Prostate gland (tissue), 2 donors: ENCODE data around the gene SBSN. TPM values are rescaled to one million over a fixed set of nuclear protein-coding genes. Genes with fewer than 3 reads are reported as not detected.

Source experiments
- DNase-seq: peaks from one replicate; pipeline ENCODE4 v3.0.0-alpha.2; 2019; ENCODE audit warnings: low spot score
- H3K27ac ChIP-seq, 2 donors: fragments of 200-600 bp; sonication (generic); 2 replicates each; pipeline ENCODE4 v1.5.1; 2017 to 2019
- H3K27me3 ChIP-seq: fragments of 200-600 bp; sonication (generic); replicated peaks from 2 replicates; pipeline ENCODE4 v1.5.1; 2019; ENCODE audit not compliant: insufficient read depth
- H3K36me3 ChIP-seq, 2 donors: fragments of 200-600 bp; sonication (generic); 1 replicate in 1 of 2; 2 replicates in 1 of 2; pipeline versions ENCODE4 v1.5.1 to v1.8.1; 2017 to 2019
- H3K4me1 ChIP-seq: fragments of 200-600 bp; sonication (generic); replicated peaks from 2 replicates; pipeline ENCODE4 v1.5.1; 2019
- H3K4me3 ChIP-seq, 2 donors: fragments of 200-600 bp; sonication (generic); 2 replicates each; pipeline ENCODE4 v1.5.1; 2017 to 2019
- H3K9me3 ChIP-seq: fragments of 200-600 bp; sonication (generic); 2 replicates; pipeline ENCODE4 v1.5.1; 2017
- POLR2A ChIP-seq: fragments of 450-650 bp; IDR thresholded peaks from one replicate; pipeline ENCODE4 v1.6.1; 2016; ENCODE audit warnings: antibody characterized with exemption, mild to moderate bottlenecking
- POLR2AphosphoS5 ChIP-seq: sonication (generic); formaldehyde crosslinking; IDR thresholded peaks from one replicate; pipeline ENCODE4 v1.6.1; 2017; ENCODE audit warnings: antibody characterized with exemption
- WGBS: methylation state at CpG from one replicate; pipeline ENCODE4 v1.1.5; 2018; 5-methylcytosine and 5-hydroxymethylcytosine counted together
- intact Hi-C: fragments of 100-400 bp; cut with DNase I; formaldehyde crosslinking; loops from one replicate; pipeline ENCODE4 v1.14.2; 2022
- total RNA-seq, 2 donors: library from RNA; depleted of rRNA; stranded (reverse); fragments of >200 nt; gene quantifications; one replicate each; pipeline ENCODE4 v1.1.0, GENCODE V29; 2016
- TF ChIP-seq, protein P1 (sequence below), 4 experiments: fragments of 200-600 bp in 2 of 4; fragments of 450-650 bp in 2 of 4; sonication (generic) in 2 of 4; IDR thresholded peaks; 1 replicate in 3 of 4; 2 replicates in 1 of 4; pipeline ENCODE4 v1.5.1; 2016 to 2019; ENCODE audit warnings: antibody characterized with exemption in 4 of 4, mild to moderate bottlenecking in 2 of 4, moderate library complexity in 2 of 4

The SBSN gene
- total RNA-seq, 2 donors from 2014 or later, result 0.32 to 4.9 TPM

DNA sequence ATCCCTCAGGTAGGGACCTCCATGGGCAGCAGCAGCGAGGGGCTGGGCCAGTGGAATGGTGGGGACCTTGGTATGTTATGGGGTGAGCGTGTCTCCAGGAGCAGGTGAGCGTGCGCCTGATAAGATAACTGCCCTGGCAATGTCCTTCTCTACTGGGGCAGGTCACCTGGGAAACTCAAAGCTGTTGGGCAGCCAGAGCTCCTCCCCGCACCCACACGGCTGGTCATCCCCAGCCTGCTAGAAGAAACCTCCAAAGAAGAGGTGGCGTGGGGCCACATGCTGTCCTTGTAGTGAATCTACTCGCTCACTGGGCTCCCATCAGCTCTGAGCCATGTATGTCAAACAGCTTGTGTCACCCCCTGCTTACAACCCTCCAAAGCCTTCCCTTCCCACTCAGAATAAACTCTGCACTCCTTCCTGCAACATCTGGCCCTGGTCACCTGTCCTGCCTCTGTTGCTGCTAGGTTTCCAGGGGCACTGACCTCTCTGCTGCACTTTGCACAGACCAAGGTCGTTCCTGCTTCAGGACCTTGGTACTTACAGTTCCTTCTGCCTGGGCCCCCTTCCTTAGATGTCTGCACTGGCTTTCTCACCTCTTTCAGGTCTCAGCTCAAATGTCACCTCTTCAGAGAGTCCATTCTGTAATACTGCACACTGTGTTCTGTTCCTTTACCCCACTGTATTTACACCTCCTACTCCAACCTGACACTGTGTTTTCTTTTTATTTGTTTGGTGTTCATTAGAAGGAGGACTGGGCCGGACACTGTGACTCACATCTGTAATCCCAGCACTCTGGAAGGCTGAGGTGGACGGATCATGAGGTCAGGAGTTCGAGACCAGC is 37.1 kb upstream of the SBSN start:
- intact Hi-C loops, result no loop called here
- WGBS, result 78% methylated on average over 12 of the region's 12 CpGs
- H3K9me3 ChIP-seq, result no peaks in the 10 kb centered on the region
- no peaks in the 10 kb centered on the region for H3K36me3 ChIP-seq
- H3K4me3 ChIP-seq, result no peak overlapping the region
- peaks cover 4% of the 10 kb centered on the region for H3K27me3 ChIP-seq
- no peak for DNase-seq
- no peak overlapping the region for H3K27ac ChIP-seq
- no peaks in the 10 kb centered on the region for H3K4me1 ChIP-seq
- TF ChIP-seq POLR2AphosphoS5 (no peak), POLR2A (no peak)
- TF ChIP-seq, protein P1, sequence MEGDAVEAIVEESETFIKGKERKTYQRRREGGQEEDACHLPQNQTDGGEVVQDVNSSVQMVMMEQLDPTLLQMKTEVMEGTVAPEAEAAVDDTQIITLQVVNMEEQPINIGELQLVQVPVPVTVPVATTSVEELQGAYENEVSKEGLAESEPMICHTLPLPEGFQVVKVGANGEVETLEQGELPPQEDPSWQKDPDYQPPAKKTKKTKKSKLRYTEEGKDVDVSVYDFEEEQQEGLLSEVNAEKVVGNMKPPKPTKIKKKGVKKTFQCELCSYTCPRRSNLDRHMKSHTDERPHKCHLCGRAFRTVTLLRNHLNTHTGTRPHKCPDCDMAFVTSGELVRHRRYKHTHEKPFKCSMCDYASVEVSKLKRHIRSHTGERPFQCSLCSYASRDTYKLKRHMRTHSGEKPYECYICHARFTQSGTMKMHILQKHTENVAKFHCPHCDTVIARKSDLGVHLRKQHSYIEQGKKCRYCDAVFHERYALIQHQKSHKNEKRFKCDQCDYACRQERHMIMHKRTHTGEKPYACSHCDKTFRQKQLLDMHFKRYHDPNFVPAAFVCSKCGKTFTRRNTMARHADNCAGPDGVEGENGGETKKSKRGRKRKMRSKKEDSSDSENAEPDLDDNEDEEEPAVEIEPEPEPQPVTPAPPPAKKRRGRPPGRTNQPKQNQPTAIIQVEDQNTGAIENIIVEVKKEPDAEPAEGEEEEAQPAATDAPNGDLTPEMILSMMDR (IDR thresholded peaks at IDR 0.05), result no peak

DNA sequence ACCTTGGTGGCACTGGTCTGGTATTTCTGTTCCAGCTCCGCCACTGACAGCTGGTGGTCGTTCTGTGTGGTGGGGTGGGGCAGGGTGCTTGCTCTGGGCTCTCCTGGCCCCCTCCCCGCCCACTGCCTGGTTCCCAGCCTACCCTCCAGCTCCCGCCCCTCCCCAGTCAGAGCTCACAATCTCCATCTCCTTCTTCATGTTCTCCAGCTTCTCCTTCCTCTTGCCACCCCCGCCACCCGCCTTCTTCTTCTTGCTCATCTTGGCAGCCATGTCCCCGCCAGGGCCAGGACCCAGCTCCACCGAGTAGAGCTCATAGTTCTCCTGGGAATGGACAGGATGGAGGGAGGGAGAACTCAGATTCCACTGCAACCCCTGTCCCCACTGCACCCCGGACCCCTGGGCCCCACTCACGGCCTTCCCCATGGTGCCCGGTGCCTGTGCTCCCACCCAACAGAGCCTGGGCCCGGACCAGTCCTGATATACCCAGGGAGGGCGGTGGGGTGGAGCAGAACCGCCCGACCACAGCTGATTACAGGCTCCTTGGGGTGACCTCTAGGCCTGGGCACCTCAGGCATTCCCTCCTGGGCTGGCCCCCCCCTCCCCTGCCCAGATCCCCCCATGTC is 35.2 kb upstream of the SBSN start, which contains the start of gene ATP4A:
ATP4A (minus strand) TSS at position 452 of the 623 bp plus-strand sequence; CDS start at position 423, 29 bp downstream.
- intact Hi-C loops, result no loop called here
- no peaks in the 10 kb centered on the region for H3K36me3 ChIP-seq
- no peak within 1 kb of the TSS for H3K4me3 ChIP-seq
- H3K27ac ChIP-seq, result no peak within 1 kb of the TSS
- no peaks in the 10 kb centered on the region for H3K9me3 ChIP-seq
- TF ChIP-seq, protein P1 (IDR thresholded peaks at IDR 0.05), result no peak
- TF ChIP-seq POLR2A (no peak), POLR2AphosphoS5 (no peak)
- H3K4me1 ChIP-seq, result no peaks in the 10 kb centered on the region
- WGBS, result 69% methylated on average over 15 of the region's 15 CpGs
- no peak for DNase-seq
- H3K27me3 ChIP-seq, result peaks cover 5% of the 10 kb centered on the region

DNA sequence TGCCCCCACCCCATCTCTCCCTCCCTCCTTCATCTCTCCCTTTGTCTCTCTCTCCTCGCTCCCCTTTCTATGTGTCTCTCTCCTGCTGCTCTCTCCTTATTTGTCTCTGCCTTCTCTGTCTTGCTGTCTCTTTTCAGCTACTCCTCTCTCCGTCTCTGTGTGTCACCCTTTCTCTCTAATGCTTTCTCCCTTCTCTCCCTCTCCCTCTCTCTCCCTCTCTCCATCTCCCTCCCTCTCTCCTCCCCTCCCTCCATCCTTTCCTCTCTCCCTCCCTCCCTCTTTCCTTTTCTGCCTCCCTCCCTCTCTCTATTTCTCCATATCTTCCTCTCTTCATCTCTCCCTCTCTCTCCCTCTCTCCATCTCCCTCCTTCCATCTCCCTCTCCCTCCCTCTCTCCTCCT is 34.7 kb upstream of the SBSN start:
- Histone ChIP-seq H3K36me3 (no peaks in the 10 kb centered on the region), H3K27ac (no peak overlapping the region), H3K27me3 (peaks cover 8% of the 10 kb centered on the region), H3K4me1 (no peaks in the 10 kb centered on the region), H3K4me3 (no peak overlapping the region), H3K9me3 (no peaks in the 10 kb centered on the region)
- intact Hi-C loops, result no loop called here
- TF ChIP-seq POLR2A (no peak), POLR2AphosphoS5 (no peak)
- TF ChIP-seq, protein P1 (IDR thresholded peaks at IDR 0.05), result no peak
- no peak for DNase-seq
- WGBS, result 69% methylated on average over 2 of the region's 2 CpGs

DNA sequence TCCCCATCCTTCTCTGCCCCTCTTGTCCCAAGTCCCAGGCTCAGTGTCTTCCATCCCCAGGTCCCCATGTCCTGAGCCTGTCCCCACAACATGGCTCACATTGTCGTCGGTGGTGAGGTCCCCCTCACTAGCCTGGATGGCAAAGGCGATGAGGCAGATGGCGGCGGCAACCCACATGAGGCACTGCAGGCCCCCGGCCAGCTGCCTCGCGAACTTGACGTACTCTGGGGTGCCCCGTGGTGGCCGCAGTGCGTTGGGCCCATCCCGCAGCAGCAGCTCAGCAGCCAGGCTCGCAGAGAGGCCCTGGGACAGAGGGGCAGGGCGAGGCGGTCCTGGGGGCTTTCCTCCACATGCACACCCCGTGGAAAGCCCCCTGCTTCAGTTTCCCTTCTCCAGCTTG is 34.2 kb upstream of the SBSN start:
- TF ChIP-seq POLR2A (no peak), POLR2AphosphoS5 (no peak)
- Histone ChIP-seq H3K27me3 (peaks cover 8% of the 10 kb centered on the region), H3K27ac (no peak overlapping the region), H3K36me3 (no peaks in the 10 kb centered on the region), H3K4me1 (no peaks in the 10 kb centered on the region), H3K9me3 (no peaks in the 10 kb centered on the region), H3K4me3 (no peak overlapping the region)
- no peak for DNase-seq
- WGBS, result 57% methylated on average over 16 of the region's 17 CpGs
- intact Hi-C loops, result no loop called here

DNA sequence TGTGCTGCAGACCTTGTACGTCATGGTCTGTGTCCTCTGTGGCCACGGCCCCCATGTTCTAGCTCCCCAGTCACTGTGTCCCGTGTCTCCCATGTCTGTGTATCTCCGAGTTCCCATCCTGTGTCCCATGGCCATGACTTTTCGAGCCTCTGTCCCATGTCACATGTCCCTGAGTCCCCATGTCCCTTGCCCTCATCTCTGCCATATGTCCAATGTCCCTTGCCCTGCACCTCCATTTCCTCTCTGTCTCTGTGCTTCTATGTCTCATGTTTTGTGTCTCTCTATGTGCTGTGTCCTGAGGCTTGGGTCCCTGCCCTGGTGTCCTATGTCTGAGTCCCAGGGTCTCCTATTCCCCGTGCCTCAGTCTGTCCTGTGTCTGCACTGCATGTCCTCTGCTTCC is 33.3 kb upstream of the SBSN start:
- Histone ChIP-seq H3K9me3 (no peaks in the 10 kb centered on the region), H3K4me1 (no peaks in the 10 kb centered on the region), H3K4me3 (no peak overlapping the region), H3K27ac (no peak overlapping the region), H3K27me3 (peaks cover 8% of the 10 kb centered on the region), H3K36me3 (no peaks in the 10 kb centered on the region)
- intact Hi-C loops, result no loop called here
- WGBS, result 89% methylated on average over 6 of the region's 6 CpGs
- no peak for DNase-seq
- TF ChIP-seq POLR2AphosphoS5, result no peak
- TF ChIP-seq, protein P1 (IDR thresholded peaks at IDR 0.05), result no peak
- TF ChIP-seq POLR2A, result no peak
